ENCODE results near the gene CTXND2.
A peak's percentile ranks its signal among the peaks of the same experiment; 100 is the strongest.
"Not testable (repeated sequence)": the region's sequence is repeated elsewhere in the genome, so short reads cannot be mapped to it uniquely, and the experiment has no call there.

The CTXND2 gene

GRCh38 chr1:150887018-150887417, at the start of gene CTXND2:
Gene CTXND2 (plus strand): TSS chr1:150887136. CDS start chr1:150912315, 25,179 bp downstream.
- DNase-seq: no peak

GRCh38 chr1:150840850-150841249, 46.1 kb upstream of the CTXND2 start:
- not testable (repeated sequence) for DNase-seq

GRCh38 chr1:150841626-150842025, 45.3 kb upstream of the CTXND2 start:
- DNase-seq: no peak

GRCh38 chr1:150842343-150842742, 44.6 kb upstream of the CTXND2 start:
- DNase-seq: no peak

- DNase-seq: no peak
Measured at GRCh38 chr1:150842964-150843363, 44.0 kb upstream of the CTXND2 start.

GRCh38 chr1:150843474-150843873, 43.5 kb upstream of the CTXND2 start:
- DNase-seq: no peak

GRCh38 chr1:150846473-150847146, 40.3 kb upstream of the CTXND2 start:
- no peak for DNase-seq

GRCh38 chr1:150850801-150851362, 36.1 kb upstream of the CTXND2 start:
- DNase-seq: not testable (repeated sequence)

- not testable (repeated sequence) for DNase-seq
Measured at GRCh38 chr1:150852734-150853133, 34.2 kb upstream of the CTXND2 start.

GRCh38 chr1:150863724-150864123, 23.2 kb upstream of the CTXND2 start:
- DNase-seq: no peak

- not testable (repeated sequence) for DNase-seq
Measured at GRCh38 chr1:150864200-150864599, 22.7 kb upstream of the CTXND2 start.

- no peak for DNase-seq
Measured at GRCh38 chr1:150869683-150870082, 17.3 kb upstream of the CTXND2 start.

GRCh38 chr1:150872572-150872971, 14.4 kb upstream of the CTXND2 start:
- DNase-seq: no peak

- no peak for DNase-seq
Measured at GRCh38 chr1:150873521-150873920, 13.4 kb upstream of the CTXND2 start.

GRCh38 chr1:150874455-150875196, 12.3 kb upstream of the CTXND2 start:
- no peak for DNase-seq

- DNase-seq: no peak
Measured at GRCh38 chr1:150875197-150876118, 11.5 kb upstream of the CTXND2 start.

GRCh38 chr1:150876119-150876454, 10.8 kb upstream of the CTXND2 start:
- peak; percentile 65 to 74 for DNase-seq

GRCh38 chr1:150878931-150879330, 8.0 kb upstream of the CTXND2 start:
- not testable (repeated sequence) for DNase-seq

GRCh38 chr1:150881331-150882070, 5.4 kb upstream of the CTXND2 start:
- DNase-seq: no peak

GRCh38 chr1:150883121-150883520, 3.8 kb upstream of the CTXND2 start:
- DNase-seq: not testable (repeated sequence)

- no peak for DNase-seq
Measured at GRCh38 chr1:150888727-150889126, 1.8 kb downstream of the CTXND2 start.

- DNase-seq: no peak
Measured at GRCh38 chr1:150890033-150890416, 3.1 kb downstream of the CTXND2 start.
